ENCODE measurements around the gene PSMF1.
A peak's percentile ranks its signal among the peaks of the same experiment; 100 is the strongest.

Gene PSMF1

DNA sequence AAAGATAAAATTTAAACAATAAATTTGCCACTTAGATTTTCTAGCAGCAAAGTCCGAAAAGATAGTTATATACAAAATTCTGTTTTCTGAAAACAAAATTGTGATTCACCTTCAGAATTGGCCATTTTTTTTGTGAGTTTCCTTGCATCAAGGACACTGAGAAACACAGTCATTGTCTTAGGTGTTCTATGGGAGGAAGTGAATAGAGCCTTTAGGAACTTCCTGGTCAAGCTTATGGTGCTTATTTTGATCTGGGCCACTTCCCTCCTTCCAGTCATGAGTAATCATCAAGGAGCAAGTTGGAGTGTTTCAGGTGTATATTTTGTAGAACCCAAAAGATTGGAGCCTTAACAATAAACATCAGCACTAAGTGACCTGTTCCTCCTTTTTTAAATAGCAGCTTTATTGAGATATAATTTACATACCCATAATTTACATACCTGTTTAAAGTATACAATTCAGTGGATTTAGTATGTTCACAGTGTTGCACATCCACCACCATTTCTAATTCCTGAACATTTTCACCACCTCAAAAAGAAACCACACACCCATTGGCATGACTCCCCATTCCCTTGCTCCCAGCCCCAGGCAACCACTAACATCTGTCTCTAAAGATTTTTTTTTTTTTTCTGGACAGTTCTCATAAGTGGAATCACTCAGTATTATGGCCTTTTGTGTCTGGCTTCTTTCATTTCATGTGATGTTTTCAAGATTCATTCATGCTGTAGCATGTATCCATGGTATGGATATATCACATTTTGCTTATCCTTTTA lies 48.7 kb downstream of the PSMF1 start:
- no peaks in the 10 kb centered on the region for H3K9me3 Mint-ChIP-seq
- H3K27ac Mint-ChIP-seq = no peak overlapping the region
- H3K4me1 Mint-ChIP-seq = no peaks in the 10 kb centered on the region
- no peak overlapping the region for H3K4me3 Mint-ChIP-seq
- peaks cover 35% of the 10 kb centered on the region for H3K36me3 Mint-ChIP-seq
- H3K27me3 Mint-ChIP-seq = no peaks in the 10 kb centered on the region

DNA sequence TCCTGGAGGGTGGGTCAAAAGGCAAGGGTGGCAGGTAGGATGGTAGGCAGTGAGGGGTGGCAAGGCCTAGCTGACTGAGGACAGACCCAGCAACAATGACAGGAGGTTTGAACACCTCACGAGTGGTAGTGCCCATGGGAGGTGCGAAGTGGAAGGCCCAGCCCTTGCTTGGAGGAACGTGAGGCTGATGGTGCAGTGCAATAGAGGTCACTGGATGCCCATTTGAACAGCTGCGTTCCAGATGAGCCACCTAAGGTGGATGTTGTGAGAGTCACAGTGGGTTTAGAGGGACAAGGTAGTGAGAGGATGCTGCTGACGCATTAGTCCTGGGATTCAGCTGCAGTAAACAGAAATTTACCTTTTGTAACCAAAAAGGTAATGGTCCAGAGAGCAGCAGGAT lies 50.8 kb downstream of the PSMF1 start:
- H3K4me1 Mint-ChIP-seq = no peaks in the 10 kb centered on the region
- H3K27ac Mint-ChIP-seq = no peak overlapping the region
- no peaks in the 10 kb centered on the region for H3K27me3 Mint-ChIP-seq
- H3K4me3 Mint-ChIP-seq = no peak overlapping the region
- no peaks in the 10 kb centered on the region for H3K9me3 Mint-ChIP-seq
- peaks cover 37% of the 10 kb centered on the region for H3K36me3 Mint-ChIP-seq

DNA sequence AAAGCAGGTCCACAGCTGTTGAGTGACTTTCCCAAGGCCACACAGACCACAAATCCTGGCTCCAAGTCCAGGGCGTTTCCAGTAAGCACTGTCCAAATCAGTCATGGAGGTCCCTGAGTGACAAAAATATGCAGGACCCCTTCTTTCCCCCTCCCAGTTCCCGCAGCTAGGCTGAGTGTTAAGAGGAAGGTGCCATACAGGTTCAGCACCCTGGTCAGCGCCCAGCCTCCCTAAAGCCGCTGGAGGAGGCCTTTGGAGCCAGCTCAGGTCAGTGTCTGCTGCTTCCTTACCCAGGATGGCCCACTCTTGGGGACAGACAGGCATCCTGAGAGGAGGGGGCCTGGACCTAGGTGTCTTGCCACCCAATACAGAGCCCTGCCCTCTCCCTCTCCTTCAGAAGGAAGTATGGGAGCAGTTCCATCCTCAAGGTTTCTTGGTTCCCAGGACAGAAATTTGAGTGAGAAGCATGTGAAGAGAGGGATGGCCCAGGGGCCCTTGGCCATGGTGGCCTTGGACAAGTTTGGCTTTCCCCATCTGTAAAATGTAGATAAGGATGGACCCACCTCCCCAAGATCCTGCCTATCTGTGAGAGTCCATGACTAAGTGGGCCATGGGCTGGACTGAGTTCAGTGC lies 53.2 kb downstream of the PSMF1 start:
- H3K4me3 Mint-ChIP-seq = no peak overlapping the region
- H3K9me3 Mint-ChIP-seq = no peaks in the 10 kb centered on the region
- no peak overlapping the region for H3K27ac Mint-ChIP-seq
- no peaks in the 10 kb centered on the region for H3K4me1 Mint-ChIP-seq
- no peaks in the 10 kb centered on the region for H3K27me3 Mint-ChIP-seq
- peaks cover 28% of the 10 kb centered on the region for H3K36me3 Mint-ChIP-seq

DNA sequence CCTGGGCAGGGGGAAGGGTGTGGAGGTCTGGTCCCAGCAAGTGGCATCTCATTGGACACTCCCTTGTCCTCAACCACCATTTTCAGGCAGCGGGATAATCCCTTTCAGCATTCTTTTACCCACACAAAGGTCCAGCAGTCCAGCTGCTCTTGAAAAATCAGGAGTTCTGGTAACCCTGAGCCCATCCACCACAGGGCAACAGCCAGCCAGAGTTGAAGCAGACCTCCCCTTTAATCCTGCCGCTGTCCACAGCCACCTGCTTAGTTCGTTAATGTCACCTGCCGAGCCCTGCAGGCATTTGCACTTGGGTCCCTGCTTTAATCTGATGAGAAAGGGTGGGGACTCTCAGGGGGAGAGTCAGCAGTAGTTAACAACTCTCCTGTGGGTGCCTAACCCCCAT lies 55.3 kb downstream of the PSMF1 start:
- no peaks in the 10 kb centered on the region for H3K9me3 Mint-ChIP-seq
- no peak overlapping the region for H3K27ac Mint-ChIP-seq
- H3K4me3 Mint-ChIP-seq = no peak overlapping the region
- H3K4me1 Mint-ChIP-seq = no peaks in the 10 kb centered on the region
- H3K27me3 Mint-ChIP-seq = no peaks in the 10 kb centered on the region
- H3K36me3 Mint-ChIP-seq = peaks cover 16% of the 10 kb centered on the region

DNA sequence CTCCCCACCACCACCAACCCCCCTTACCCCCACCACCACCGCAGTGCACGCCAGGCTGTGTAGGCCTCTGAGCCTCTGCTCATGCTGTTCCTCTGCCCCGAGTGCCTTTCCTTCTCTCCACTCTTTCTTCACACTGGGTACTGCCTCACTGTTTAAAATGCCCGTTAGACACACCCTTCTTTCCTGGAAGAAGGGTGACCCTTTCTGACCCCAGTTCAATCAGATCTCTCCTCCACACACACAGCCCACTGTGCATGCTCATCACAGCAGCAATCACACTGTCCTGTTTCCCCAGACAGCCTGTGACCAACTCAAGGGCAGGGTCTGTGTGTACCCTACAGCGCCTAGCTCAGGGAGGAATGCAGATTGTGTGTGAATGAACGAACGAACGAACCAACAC lies 56.4 kb downstream of the PSMF1 start:
- Mint-ChIP-seq H3K36me3 (peaks cover 15% of the 10 kb centered on the region), H3K27ac (no peak overlapping the region)

DNA sequence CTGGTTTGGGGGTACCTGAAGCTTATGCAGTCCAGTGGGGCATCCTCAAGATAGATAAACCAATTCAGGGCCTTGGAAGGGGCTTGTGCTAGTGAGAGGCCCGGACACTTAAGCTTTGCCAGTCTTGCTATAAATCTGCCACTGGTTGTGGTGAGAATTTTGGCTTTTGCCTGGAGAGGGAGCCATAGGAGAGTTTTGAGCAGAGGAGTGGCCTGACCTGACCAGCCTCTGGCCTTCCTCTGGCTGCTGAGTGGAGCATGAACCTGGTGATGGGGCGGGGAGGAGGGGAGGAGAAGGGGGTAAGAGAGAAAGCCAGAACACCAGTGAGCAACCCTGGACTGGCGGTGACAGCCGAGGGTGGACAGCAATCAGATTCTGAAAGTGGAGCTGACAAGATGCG lies 59.3 kb downstream of the PSMF1 start:
- Mint-ChIP-seq H3K4me1 (no peaks in the 10 kb centered on the region), H3K9me3 (no peaks in the 10 kb centered on the region), H3K27me3 (peaks cover 1% of the 10 kb centered on the region), H3K27ac (no peak overlapping the region), H3K36me3 (peaks cover 3% of the 10 kb centered on the region), H3K4me3 (no peak overlapping the region)

More for the DNA sequence above, 56.4 kb downstream of the PSMF1 start:
- H3K27me3 Mint-ChIP-seq = no peaks in the 10 kb centered on the region
- H3K4me3 Mint-ChIP-seq = no peak overlapping the region
- H3K4me1 Mint-ChIP-seq = no peaks in the 10 kb centered on the region
- no peaks in the 10 kb centered on the region for H3K9me3 Mint-ChIP-seq

DNA sequence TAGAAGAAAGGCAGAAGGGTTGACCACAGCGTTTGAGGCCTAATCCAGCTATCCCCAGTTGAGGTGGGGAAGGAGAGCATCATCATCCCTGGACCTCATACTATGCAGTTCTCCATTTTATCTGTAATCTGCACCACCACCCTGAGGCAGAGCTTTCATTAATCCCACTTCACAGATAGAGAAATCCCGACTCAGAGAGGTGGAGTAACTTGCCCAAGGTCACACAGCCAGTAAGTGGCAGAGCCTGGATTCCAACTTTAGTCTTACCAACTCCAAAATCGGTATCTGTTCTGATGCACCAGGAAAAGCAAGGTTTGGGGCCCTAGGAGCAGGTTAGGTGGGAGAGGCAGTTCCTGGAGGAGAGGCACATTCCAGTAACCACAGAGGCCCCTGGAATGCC lies 59.7 kb downstream of the PSMF1 start:
- peaks cover 1% of the 10 kb centered on the region for H3K27me3 Mint-ChIP-seq
- H3K36me3 Mint-ChIP-seq = peaks cover 3% of the 10 kb centered on the region
- no peaks in the 10 kb centered on the region for H3K9me3 Mint-ChIP-seq
- H3K27ac Mint-ChIP-seq = no peak overlapping the region
- no peak overlapping the region for H3K4me3 Mint-ChIP-seq
- H3K4me1 Mint-ChIP-seq = no peaks in the 10 kb centered on the region

DNA sequence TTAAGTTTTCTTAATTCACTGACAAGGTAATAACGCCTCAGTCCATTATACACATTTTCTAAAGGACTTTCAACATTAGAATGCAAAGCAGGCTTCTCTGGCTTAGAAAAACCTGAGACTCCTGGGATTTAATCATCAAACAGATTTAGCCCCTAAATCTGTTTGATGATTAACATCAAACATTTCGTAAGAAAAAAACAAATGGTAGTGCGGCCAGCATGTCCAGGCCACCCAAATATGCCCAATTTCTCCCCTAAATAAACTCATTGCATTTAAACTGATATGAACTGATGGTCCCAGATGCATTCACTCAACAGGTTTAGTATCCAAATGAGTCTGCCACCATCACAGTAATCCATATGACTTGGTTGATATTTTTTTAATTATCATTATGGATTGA lies 60.2 kb downstream of the PSMF1 start:
- Mint-ChIP-seq H3K4me3 (no peak overlapping the region), H3K36me3 (peaks cover 3% of the 10 kb centered on the region), H3K27me3 (peaks cover 3% of the 10 kb centered on the region), H3K27ac (no peak overlapping the region), H3K9me3 (no peaks in the 10 kb centered on the region), H3K4me1 (no peaks in the 10 kb centered on the region)

DNA sequence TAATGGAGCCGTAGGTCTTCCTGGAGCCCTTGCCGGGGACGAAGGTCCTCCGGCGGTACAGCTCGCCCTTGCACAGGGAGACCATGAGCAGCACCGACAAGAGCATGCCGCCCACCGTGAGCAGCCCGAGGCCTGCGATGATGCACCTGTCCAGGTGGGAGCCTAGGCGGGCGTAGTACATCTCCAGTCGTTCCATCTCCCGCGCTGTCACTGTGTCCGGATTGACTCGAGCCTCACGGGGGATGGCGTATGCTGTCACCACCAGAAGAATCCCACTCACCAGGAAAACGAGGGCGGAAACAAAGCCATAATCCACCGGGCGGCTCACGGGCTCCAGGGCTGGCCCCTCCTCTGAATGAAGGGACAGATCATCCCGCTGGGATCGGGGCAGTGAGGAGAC lies 62.5 kb downstream of the PSMF1 start:
- peaks cover 12% of the 10 kb centered on the region for H3K27me3 Mint-ChIP-seq

DNA sequence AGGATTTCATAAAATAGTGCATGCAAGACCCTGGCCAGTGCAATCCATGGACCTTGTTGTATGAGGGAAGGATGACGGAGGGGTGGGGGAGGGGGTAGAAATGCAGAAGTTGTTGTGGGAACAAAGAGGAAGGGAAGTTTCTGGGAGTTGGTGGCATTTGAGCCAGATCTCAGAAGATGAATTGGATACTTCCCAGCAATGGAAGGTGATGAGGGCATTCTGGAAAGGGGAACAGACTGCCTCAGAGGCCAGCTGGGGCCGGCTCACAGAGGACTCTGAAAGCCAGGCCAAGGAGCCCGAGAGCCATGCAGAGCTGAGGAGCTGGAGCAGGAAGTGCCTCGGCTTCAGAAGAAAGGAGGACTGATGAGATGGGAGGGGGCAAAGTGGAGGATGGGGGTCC lies 63.7 kb downstream of the PSMF1 start:
- Mint-ChIP-seq H3K4me3 (no peak overlapping the region), H3K9me3 (no peaks in the 10 kb centered on the region), H3K27me3 (peaks cover 14% of the 10 kb centered on the region), H3K27ac (no peak overlapping the region), H3K4me1 (peaks cover 14% of the 10 kb centered on the region), H3K36me3 (peaks cover 2% of the 10 kb centered on the region)

More for the DNA sequence above, 62.5 kb downstream of the PSMF1 start:
- Mint-ChIP-seq H3K4me1 (peaks cover 11% of the 10 kb centered on the region), H3K36me3 (peaks cover 4% of the 10 kb centered on the region), H3K9me3 (no peaks in the 10 kb centered on the region), H3K4me3 (no peak overlapping the region), H3K27ac (no peak overlapping the region)

DNA sequence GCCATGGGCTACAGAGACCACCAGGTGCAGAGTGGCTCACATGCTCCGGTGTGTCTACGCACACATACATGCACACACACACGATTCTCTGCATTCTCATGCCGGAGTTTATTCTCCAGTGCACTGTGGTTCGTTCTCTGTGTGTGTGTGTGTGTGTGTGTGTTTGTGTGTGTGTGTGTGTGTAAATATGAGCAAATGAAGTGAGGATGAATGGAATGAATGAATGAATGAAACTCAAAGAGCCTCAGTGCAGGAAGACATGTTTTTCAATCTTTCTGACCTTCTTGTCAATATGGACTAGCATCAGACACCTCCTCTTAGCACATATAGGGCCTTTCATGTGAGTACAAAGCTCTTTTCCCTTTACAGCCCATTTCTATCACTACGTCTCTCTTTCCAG lies 64.8 kb downstream of the PSMF1 start:
- Mint-ChIP-seq H3K4me3 (no peak overlapping the region), H3K27me3 (peaks cover 14% of the 10 kb centered on the region), H3K4me1 (peaks cover 14% of the 10 kb centered on the region), H3K36me3 (peaks cover 2% of the 10 kb centered on the region), H3K9me3 (no peaks in the 10 kb centered on the region), H3K27ac (no peak overlapping the region)

DNA sequence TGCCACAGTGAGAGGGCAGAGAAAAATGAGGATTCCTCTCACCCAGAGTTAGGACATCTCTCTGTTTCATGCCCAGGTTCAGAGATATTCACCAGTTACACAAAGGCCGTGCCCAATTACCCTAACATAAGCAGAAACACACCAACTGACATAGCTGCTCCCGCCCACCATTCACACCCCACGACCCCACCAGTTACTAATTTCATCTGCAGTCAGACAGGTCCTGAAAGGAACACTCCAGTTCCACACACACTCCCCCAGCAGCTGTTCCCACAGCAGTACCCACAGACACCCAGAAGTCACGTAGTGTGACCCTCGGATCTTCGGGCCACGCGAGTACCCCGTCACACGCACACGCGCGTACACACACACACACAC lies 65.8 kb downstream of the PSMF1 start:
- peaks cover 14% of the 10 kb centered on the region for H3K27me3 Mint-ChIP-seq
- no peaks in the 10 kb centered on the region for H3K9me3 Mint-ChIP-seq
- H3K4me1 Mint-ChIP-seq = peaks cover 14% of the 10 kb centered on the region
- H3K4me3 Mint-ChIP-seq = peak overlapping the region; percentile 79
- H3K27ac Mint-ChIP-seq = peak overlapping the region; percentile 63
- peaks cover 2% of the 10 kb centered on the region for H3K36me3 Mint-ChIP-seq

DNA sequence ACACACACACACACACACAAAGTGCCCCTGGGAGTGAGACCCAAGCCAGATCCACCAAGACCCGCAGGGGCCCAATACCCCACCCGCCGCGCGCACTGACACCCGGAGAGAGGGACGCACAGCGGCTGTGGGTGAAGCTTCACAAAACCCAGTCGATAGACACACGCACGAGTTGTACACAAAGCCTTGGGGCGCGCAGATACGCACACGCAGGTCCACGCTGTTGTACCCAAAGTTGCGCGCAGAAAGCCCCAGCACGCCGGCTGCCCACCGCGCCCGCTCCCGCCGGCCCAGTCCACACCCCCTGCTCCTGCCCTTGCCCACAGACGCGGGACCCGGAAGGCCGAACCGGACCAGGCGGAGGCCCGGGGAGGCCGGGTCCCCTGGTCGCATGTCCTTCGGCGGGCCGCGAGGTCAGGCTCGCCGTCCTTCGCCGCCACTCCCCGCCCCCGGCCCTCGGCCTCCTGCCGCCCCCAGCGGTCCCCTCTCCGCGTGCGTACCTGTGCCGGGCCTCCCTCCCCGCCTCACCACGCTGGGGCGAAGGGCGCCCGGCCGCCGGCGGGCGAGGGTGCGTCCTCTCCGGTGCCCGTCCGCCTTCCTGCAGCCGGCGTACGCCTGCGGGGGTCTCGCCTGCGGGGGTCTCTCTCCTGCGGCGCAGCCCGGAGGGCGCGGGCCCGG lies 66.4 kb downstream of the PSMF1 start, which contains the start of gene TMEM74B:
TSS of gene TMEM74B (minus strand) at position 344 of the 678 bp plus-strand sequence. CDS start 1,180 bp downstream, outside the sequence.
- H3K4me1 Mint-ChIP-seq = peaks cover 14% of the 10 kb centered on the region
- H3K9me3 Mint-ChIP-seq = no peaks in the 10 kb centered on the region
- peaks cover 14% of the 10 kb centered on the region for H3K27me3 Mint-ChIP-seq
- peak within 1 kb of the TSS; percentile 63 for H3K27ac Mint-ChIP-seq
- H3K4me3 Mint-ChIP-seq = peak within 1 kb of the TSS; percentile 79
- H3K36me3 Mint-ChIP-seq = peaks cover 2% of the 10 kb centered on the region

DNA sequence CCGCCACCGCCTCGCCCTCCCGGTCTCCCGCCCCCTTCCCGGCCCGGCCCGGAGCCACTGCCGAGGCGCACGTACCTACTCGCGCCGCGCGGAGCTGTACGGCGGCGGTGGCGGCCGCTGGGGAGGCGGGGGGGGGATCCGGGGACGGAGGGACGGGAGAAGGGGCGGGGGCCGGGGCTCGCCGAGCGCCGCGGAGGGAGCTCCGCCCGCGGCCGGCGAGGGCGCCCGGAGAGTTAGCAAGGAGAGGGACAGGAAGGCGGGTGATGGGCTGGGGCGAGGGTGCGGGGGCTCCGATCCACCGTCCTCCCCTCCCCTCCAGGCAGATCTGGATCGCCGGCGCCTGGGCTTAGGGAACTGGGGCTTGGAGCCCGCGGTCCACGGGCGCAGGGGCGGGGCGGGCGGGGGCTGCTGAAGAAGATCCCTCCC lies 66.9 kb downstream of the PSMF1 start:
- Mint-ChIP-seq H3K27ac (no peak overlapping the region), H3K9me3 (no peaks in the 10 kb centered on the region), H3K27me3 (peaks cover 14% of the 10 kb centered on the region), H3K4me1 (peaks cover 14% of the 10 kb centered on the region), H3K4me3 (no peak overlapping the region), H3K36me3 (peaks cover 2% of the 10 kb centered on the region)

DNA sequence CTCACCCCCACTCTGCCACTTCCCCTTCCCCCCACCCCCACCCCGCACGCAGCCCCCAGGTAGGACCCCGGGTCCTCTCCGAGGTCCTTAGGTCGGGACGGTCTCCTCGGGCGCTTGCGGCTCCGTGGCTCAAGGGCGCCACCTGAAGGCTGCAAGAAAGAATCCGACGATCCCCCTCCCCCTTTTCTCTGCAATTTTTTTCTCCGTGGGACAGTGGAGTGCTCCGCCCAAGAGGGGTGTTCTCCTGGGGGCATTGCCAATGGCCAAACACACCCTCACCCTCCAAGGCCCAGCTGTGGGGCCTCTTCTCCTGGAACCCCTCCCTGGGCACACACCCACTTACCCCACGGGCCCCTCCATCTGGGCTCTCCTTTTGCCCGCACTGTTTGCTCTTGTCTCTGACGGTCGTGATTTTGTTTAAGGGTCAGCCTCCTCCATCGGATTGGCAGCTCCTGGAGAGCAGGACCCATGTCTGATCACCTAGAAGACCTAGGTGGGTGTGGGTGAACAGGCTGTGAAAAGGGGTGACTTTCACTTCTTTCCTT lies 67.5 kb downstream of the PSMF1 start:
- peaks cover 14% of the 10 kb centered on the region for H3K4me1 Mint-ChIP-seq
- no peaks in the 10 kb centered on the region for H3K9me3 Mint-ChIP-seq
- no peak overlapping the region for H3K27ac Mint-ChIP-seq
- H3K36me3 Mint-ChIP-seq = peaks cover 2% of the 10 kb centered on the region
- H3K4me3 Mint-ChIP-seq = peak overlapping the region; percentile 76
- H3K27me3 Mint-ChIP-seq = peaks cover 14% of the 10 kb centered on the region

Measured in activated naive CD4-positive, alpha-beta T cell treated with anti-CD3 and anti-CD28 coated beads, Interleukin-2, amount 50 U/mL, for 24 hours (primary cell).